Measurements from ENCODE around the gene AKAP7. TPM values are rescaled to one million over a fixed set of nuclear protein-coding genes. Genes with fewer than 3 reads are reported as not detected.

Gene AKAP7
- polyA plus RNA-seq, 3 donors from 2014 or later = 11.0 to 15.1 (median 12.0) TPM

DNA sequence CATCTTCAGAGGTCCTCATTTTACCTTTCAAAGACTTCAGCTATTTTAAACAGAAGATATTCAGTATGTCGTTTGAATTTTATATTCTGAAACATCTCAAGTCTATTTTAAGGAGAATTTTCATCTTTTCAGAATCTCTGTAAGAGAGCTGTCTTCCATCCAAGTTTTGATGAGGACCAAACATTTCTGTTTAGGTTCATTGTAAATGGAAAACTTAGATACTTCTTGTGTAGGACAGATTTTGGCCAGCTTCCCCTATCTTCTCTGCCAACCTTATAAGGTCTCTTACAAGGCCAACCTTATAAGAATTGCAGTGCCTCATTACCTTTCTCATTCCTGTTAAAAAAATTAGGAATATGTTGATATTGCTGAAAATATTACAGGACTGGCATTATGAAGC lies 88.1 kb downstream of the AKAP7 start:
- no peak overlapping the region for H3K4me3 Mint-ChIP-seq
- H3K36me3 Mint-ChIP-seq = peaks cover 13 to 28% (median 22%) of the 10 kb centered on the region in 3 donors
- peaks cover 10 to 29% of the 10 kb centered on the region in 2 donors for H3K4me1 Mint-ChIP-seq
- no peak for DNase-seq
- H3K9me3 Mint-ChIP-seq = no peaks in the 10 kb centered on the region
- no peak overlapping the region for H3K27ac Mint-ChIP-seq
- H3K27me3 Mint-ChIP-seq (ENCODE audit: low read depth in 3 of 3) = peaks cover 0 to 2% (median 0%) of the 10 kb centered on the region in 3 donors

DNA sequence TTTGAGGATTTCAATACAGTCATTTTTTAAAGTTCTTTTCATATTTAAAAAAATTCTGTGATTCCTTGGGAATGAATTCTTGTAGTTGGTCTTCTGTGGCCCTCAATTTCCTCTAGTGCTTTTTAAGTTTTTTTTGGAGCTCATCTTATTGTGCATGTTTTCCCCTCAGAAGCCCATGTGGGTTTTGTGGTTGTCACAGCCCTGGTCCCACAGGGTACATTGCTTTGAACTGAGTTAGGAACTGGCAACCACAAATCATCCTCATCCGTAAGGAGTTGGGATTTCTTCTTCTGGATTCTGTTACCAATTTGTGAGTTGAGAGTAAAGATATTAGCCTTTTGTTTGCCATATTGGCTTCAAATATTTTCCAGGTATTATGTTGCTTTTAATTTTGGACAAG lies 89.9 kb downstream of the AKAP7 start:
- H3K9me3 Mint-ChIP-seq = no peaks in the 10 kb centered on the region
- peak overlapping the region in 2 of 5 donors; percentile 22 to 35 for H3K4me3 Mint-ChIP-seq
- peaks cover 0 to 2% (median 0%) of the 10 kb centered on the region in 3 donors for H3K27me3 Mint-ChIP-seq (ENCODE audit: low read depth in 3 of 3)
- H3K36me3 Mint-ChIP-seq = peaks cover 13 to 26% (median 21%) of the 10 kb centered on the region in 3 donors
- peak overlapping the region in 1 of 6 donors; percentile 37 for H3K27ac Mint-ChIP-seq
- H3K4me1 Mint-ChIP-seq = peaks cover 15 to 33% of the 10 kb centered on the region in 2 donors
- no peak for DNase-seq

DNA sequence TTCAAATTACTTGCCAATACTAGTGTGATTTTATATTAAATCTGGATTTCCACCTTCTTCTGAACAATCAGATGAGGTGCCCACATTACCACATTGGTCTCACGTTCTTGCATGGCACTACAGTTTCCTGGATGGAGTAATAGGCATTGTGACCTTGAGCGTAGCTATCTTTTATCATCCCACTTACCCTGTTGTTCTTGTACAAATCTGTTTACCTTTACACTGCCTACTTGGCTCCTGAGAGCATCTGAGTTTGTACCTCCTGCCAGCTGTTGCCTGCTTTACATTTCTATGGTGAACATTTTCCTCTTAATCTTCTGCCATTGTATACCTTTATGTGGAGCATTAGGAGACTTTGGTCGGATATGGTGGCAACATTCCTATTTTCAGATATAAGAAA lies 90.7 kb downstream of the AKAP7 start:
- no peak for DNase-seq
- no peaks in the 10 kb centered on the region for H3K9me3 Mint-ChIP-seq
- H3K27me3 Mint-ChIP-seq (ENCODE audit: low read depth in 3 of 3) = peaks cover 0 to 2% (median 0%) of the 10 kb centered on the region in 3 donors
- peaks cover 19 to 37% of the 10 kb centered on the region in 2 donors for H3K4me1 Mint-ChIP-seq
- H3K27ac Mint-ChIP-seq = no peak overlapping the region
- H3K36me3 Mint-ChIP-seq = peaks cover 9 to 19% (median 18%) of the 10 kb centered on the region in 3 donors
- H3K4me3 Mint-ChIP-seq = no peak overlapping the region

DNA sequence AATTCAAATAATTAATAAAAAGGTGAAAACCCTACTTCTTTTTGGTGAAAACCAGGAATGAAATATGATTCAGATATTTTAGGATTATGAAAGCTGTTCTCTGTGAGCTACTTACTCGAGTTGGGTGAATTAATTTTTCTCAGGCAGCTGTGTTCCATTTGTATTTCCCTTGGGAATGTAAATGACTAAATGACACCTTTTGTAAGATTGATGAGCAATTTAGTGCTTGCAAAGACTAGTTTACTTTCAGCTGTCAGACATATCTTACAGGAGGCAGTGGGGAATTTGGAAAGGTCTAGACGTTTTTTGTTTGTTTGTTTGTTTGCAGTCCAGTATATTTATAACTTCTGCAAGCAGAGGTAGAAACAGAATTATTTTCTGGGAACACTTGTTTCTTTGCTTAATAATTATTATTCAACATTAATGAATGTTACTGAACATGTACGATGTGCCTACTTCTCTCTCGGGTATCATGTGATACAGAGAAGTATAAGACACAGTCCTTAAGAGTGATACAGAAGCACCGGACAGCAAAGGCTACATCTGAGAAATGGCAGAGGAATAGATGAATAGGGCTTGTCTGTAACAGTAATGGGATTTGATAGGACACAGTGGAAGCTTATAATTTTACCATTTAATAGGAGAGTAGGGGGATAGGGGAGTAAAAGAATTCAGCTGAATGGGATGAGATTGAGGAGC lies 91.3 kb downstream of the AKAP7 start:
- H3K4me1 Mint-ChIP-seq = peaks cover 19 to 37% of the 10 kb centered on the region in 2 donors
- H3K27me3 Mint-ChIP-seq (ENCODE audit: low read depth in 3 of 3) = peaks cover 0 to 2% (median 0%) of the 10 kb centered on the region in 3 donors
- no peaks in the 10 kb centered on the region for H3K9me3 Mint-ChIP-seq
- H3K27ac Mint-ChIP-seq = no peak overlapping the region
- H3K4me3 Mint-ChIP-seq = no peak overlapping the region
- DNase-seq = no peak
- H3K36me3 Mint-ChIP-seq = peaks cover 6 to 14% (median 13%) of the 10 kb centered on the region in 3 donors

DNA sequence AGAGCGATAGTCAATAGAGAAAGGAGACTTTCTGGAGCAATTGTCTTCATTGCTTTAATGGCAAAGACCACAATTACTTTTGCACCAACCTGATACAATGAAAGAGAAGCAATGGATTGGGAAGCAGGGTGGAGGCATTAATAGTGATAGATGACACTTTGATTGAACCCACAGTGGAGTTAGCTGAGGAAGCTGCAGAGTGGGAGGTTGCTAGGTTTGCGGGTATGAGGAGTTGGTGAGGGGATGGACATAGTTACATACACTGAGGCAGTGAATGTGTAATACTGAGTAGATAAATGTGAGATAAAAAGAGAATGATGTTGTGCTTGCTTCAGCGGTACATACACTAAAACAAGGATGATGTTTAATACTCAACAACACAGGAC lies 91.9 kb downstream of the AKAP7 start:
- no peak overlapping the region for H3K4me3 Mint-ChIP-seq
- peaks cover 0 to 2% (median 0%) of the 10 kb centered on the region in 3 donors for H3K27me3 Mint-ChIP-seq (ENCODE audit: low read depth in 3 of 3)
- no peak overlapping the region for H3K27ac Mint-ChIP-seq
- peaks cover 19 to 37% of the 10 kb centered on the region in 2 donors for H3K4me1 Mint-ChIP-seq
- no peak for DNase-seq
- H3K9me3 Mint-ChIP-seq = no peaks in the 10 kb centered on the region
- H3K36me3 Mint-ChIP-seq = peaks cover under 1 to 10% (median 9%) of the 10 kb centered on the region in 3 donors

DNA sequence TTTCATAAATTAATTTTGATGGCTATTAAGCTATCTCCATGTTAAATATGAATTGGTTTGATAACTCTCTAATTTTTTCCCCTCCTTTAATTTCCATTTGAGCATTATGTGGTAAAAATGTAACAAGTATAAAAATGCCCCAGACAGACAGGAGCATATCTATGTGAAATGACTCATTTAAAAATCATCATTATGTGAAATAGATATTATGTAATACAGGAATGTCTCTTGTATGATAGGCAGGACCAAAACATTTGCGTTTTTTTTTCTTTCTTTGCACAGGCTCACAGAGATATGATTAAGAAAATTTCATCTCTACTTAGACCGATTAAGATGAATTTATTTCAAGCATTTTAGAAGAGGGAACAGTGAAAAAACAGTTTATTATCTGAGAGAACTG lies 95.8 kb downstream of the AKAP7 start:
- Mint-ChIP-seq H3K4me3 (no peak overlapping the region), H3K36me3 (peaks cover 0 to 11% (median 6%) of the 10 kb centered on the region in 3 donors), H3K4me1 (peaks cover 13 to 30% of the 10 kb centered on the region in 2 donors), H3K27me3 (ENCODE audit: low read depth in 3 of 3) (peaks cover 0 to 2% (median 0%) of the 10 kb centered on the region in 3 donors), H3K9me3 (no peaks in the 10 kb centered on the region), H3K27ac (no peak overlapping the region)
- no peak for DNase-seq

DNA sequence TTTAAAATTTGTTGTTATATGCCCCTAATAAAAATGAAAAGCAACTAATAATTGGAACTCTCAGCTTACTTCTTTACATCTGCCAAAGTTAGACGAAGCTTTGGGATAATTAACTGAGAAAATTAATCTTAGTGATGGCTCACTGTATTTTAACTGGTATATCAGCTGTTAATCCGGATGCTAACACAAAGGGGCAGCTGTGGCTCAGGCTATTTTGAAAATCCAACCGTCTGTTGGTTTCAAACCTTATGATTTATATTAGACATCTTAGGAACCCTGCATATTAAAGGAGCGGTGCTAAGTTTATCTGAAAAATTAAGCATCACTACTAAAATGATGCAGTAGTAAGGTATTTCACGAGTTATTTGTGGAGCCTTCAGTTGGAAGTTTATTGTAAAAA lies 96.6 kb downstream of the AKAP7 start:
- H3K4me3 Mint-ChIP-seq = no peak overlapping the region
- H3K4me1 Mint-ChIP-seq = peaks cover 13 to 22% of the 10 kb centered on the region in 2 donors

DNA sequence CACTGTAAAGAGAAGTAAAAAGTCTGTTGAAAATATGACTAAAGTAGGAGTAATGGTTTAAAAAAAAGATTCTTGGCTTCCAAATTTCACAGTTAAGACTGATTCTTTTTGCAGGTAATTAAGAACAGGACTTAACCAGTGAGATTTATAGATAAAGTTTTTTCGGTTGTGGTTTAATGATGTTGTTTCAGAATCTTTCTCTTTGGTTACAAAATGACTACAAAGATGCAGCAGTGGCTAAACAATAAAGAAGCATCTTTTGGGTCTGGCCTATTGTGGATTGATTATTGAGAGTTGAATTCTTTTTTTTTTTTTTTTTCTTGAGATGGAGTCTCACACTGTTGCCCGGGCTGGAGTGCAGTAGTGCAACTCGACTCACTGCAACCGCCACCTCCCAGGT lies 109.7 kb downstream of the AKAP7 start:
- Mint-ChIP-seq H3K27ac (peak overlapping the region in 2 of 6 donors; percentile 17 to 30), H3K27me3 (ENCODE audit: low read depth in 3 of 3) (no peaks in the 10 kb centered on the region), H3K36me3 (peaks cover 2 to 6% (median 4%) of the 10 kb centered on the region in 3 donors), H3K4me3 (peak overlapping the region in 1 of 5 donors; percentile 38), H3K9me3 (peaks cover 0 to 2% (median 0%) of the 10 kb centered on the region in 6 donors), H3K4me1 (peaks cover 18 to 53% of the 10 kb centered on the region in 2 donors)
- DNase-seq = no peak

More for the DNA sequence above, 96.6 kb downstream of the AKAP7 start:
- Mint-ChIP-seq H3K27me3 (ENCODE audit: low read depth in 3 of 3) (peaks cover 0 to 2% (median 0%) of the 10 kb centered on the region in 3 donors), H3K36me3 (peaks cover 0 to 11% (median 6%) of the 10 kb centered on the region in 3 donors), H3K27ac (no peak overlapping the region), H3K9me3 (no peaks in the 10 kb centered on the region)
- DNase-seq = no peak

DNA sequence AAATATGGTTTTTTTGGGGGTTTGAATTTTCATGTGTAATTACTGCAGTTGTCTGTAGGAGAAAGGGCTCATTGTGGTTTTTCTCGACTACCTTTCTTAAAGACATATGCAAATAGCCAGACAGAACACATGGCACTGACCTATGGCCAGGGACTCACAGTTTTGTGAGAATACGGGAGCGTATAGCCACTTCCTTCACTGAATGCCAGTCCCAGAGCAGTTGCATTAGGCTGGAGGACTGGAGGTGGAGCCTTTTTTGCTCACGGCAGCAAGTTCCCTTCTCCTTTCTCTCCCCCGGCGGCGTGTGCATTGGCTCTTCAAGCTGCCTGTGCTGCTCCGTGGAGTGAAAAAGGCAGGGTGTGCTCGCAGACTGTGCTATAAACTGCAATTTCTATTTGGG lies 114.9 kb downstream of the AKAP7 start:
- peaks cover 0 to 6% (median 6%) of the 10 kb centered on the region in 3 donors for H3K36me3 Mint-ChIP-seq
- H3K9me3 Mint-ChIP-seq = no peaks in the 10 kb centered on the region
- H3K4me1 Mint-ChIP-seq = peaks cover 24 to 51% of the 10 kb centered on the region in 2 donors
- peaks cover 0 to 2% (median 0%) of the 10 kb centered on the region in 3 donors for H3K27me3 Mint-ChIP-seq (ENCODE audit: low read depth in 3 of 3)
- peak overlapping the region; percentile 16 to 66 (median 63) for H3K4me3 Mint-ChIP-seq
- peak in 2 of 3 donors; percentile 3 to 13 for DNase-seq
- H3K27ac Mint-ChIP-seq = peak overlapping the region in 2 of 6 donors; percentile 1 to 13

DNA sequence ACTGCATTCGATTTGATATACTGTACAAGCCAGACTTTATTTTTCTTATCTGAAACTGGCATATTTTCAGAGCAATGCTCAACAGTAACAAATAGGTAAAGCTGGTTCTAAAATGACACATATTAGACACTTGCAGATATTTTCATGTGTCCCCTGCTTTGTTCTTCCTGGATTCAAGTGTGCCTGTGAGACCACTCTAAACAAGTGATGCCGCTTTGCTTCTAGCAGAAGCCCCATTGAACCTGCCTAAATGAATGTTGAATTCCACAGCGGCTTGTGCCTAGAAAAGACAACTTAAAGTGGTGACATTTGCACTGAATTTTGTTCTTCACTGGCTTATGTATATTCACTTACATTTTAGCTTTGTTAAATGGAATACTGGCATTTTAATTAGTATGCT lies 115.7 kb downstream of the AKAP7 start:
- H3K27ac Mint-ChIP-seq = peak overlapping the region in 2 of 6 donors; percentile 0 to 13
- peaks cover 29 to 52% of the 10 kb centered on the region in 2 donors for H3K4me1 Mint-ChIP-seq

DNA sequence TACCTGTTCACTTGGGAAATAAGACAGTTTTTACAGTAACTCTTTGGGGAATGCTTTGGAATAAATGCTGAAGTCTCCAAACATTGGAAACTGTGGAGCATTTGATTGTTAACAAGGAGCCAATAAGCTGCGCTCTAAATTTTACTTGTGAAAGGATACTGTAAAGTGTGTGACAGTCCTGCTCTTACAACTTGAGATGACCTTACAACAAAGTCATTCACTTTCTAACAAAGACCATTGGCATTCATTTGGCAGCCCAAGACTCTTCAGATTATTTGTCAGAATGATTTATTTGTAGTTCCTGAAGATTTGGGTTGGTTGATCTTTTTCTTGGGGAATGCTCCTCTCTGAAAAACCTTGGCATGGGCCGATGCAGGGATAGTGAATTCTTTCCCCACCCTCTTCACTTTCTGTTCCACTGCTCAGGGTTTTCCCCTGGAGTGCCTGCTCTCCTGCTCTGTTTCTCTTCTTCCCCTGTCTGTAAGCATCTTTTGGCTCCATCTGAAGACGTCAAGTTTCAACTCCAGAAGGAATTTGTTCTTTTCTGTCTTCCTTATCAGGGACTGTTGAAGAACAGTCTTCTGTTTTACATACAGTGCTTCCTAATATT lies 116.4 kb downstream of the AKAP7 start:
- H3K9me3 Mint-ChIP-seq = no peaks in the 10 kb centered on the region
- peaks cover 0 to 6% (median 6%) of the 10 kb centered on the region in 3 donors for H3K36me3 Mint-ChIP-seq
- H3K4me1 Mint-ChIP-seq = peaks cover 30 to 52% of the 10 kb centered on the region in 2 donors
- H3K27ac Mint-ChIP-seq = peak overlapping the region in 1 of 6 donors; percentile 66
- DNase-seq = no peak
- peaks cover 0 to 2% (median 0%) of the 10 kb centered on the region in 3 donors for H3K27me3 Mint-ChIP-seq (ENCODE audit: low read depth in 3 of 3)
- peak overlapping the region in 2 of 5 donors; percentile 7 to 39 for H3K4me3 Mint-ChIP-seq

More for the DNA sequence above, 115.7 kb downstream of the AKAP7 start:
- H3K9me3 Mint-ChIP-seq = no peaks in the 10 kb centered on the region
- peaks cover 0 to 2% (median 0%) of the 10 kb centered on the region in 3 donors for H3K27me3 Mint-ChIP-seq (ENCODE audit: low read depth in 3 of 3)
- peaks cover 0 to 6% (median 6%) of the 10 kb centered on the region in 3 donors for H3K36me3 Mint-ChIP-seq
- peak overlapping the region; percentile 16 to 66 (median 63) for H3K4me3 Mint-ChIP-seq
- no peak for DNase-seq

DNA sequence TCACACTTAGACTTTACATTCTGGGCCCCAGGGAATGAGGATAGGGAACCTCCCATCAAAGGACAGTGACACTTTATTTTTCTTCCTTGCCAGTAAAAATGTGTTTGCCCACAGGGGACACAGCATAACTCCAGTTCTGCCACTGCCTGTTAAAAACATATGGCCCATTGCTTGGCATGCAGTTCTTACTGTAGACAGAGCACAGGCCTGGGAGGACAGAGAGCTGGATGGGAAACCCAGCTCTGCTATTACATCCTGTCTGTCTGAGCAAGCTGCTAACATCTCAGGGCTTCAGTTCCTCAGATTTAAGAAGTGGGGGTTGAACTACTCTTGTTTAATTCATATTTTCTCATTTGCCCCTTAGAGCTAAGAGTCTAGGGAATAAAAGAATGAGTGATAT lies 120.2 kb downstream of the AKAP7 start:
- Mint-ChIP-seq H3K36me3 (peaks cover 5 to 13% (median 9%) of the 10 kb centered on the region in 3 donors), H3K4me1 (peaks cover 23 to 42% of the 10 kb centered on the region in 2 donors), H3K27ac (peak overlapping the region in 1 of 6 donors; percentile 65), H3K4me3 (no peak overlapping the region), H3K9me3 (no peaks in the 10 kb centered on the region), H3K27me3 (ENCODE audit: low read depth in 3 of 3) (peaks cover 0 to 2% (median 0%) of the 10 kb centered on the region in 3 donors)
- DNase-seq = no peak

DNA sequence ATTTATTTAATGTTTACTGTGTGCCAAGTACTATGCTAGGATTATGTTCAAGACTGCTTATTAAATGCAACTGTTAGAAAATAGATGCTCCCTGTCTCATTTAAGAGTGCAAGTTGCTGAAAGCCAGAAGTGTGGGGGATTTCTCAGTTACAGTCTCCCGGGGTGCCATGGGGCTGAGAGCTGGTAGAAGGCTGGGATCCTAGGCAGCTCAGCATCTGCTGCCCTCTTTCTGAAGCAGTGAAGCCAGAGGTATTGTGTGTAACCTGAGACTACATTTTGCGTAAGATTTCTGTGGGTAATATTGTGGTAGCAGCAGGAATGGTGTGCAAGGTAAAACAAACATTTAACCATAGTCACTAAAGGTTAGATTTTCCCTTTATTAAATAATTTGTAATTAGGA lies 120.6 kb downstream of the AKAP7 start:
- peaks cover 5 to 15% (median 9%) of the 10 kb centered on the region in 3 donors for H3K36me3 Mint-ChIP-seq
- peak overlapping the region in 1 of 6 donors; percentile 65 for H3K27ac Mint-ChIP-seq
- no peaks in the 10 kb centered on the region for H3K9me3 Mint-ChIP-seq
- peaks cover 18 to 38% of the 10 kb centered on the region in 2 donors for H3K4me1 Mint-ChIP-seq
- peaks cover 0 to 2% (median 0%) of the 10 kb centered on the region in 3 donors for H3K27me3 Mint-ChIP-seq (ENCODE audit: low read depth in 3 of 3)
- no peak for DNase-seq
- no peak overlapping the region for H3K4me3 Mint-ChIP-seq

DNA sequence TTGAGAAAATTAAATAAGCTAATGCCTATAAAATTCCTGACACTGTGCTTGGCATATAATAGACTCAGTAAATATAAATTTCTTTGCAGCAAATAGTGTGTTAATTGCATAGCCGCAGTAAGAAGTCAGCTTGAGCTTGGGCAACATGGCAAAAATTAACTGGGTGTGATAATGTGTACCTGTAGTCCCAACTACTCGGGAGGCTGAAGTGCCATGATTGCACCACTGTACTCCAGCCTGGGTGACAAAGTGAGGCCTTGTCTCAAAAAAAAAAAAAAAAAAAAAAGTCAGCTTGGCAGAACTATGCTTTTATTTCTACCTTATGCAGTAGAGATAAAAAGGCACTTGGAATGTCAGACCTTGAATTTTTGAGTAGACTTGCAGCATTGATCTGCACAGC lies 121.8 kb downstream of the AKAP7 start:
- Mint-ChIP-seq H3K4me3 (no peak overlapping the region), H3K36me3 (peaks cover 5 to 15% (median 13%) of the 10 kb centered on the region in 3 donors), H3K27ac (peak overlapping the region in 1 of 6 donors; percentile 28), H3K27me3 (ENCODE audit: low read depth in 3 of 3) (no peaks in the 10 kb centered on the region), H3K4me1 (peaks cover 13 to 31% of the 10 kb centered on the region in 2 donors), H3K9me3 (no peaks in the 10 kb centered on the region)
- no peak for DNase-seq

All from immature natural killer cell (primary cell).